ENCODE measurements around the gene RALGDS. TPM values are rescaled to one million over a fixed set of nuclear protein-coding genes. Genes with fewer than 3 reads are reported as not detected.

RALGDS gene
- total RNA-seq, 1 donor: 13.8 TPM

DNA sequence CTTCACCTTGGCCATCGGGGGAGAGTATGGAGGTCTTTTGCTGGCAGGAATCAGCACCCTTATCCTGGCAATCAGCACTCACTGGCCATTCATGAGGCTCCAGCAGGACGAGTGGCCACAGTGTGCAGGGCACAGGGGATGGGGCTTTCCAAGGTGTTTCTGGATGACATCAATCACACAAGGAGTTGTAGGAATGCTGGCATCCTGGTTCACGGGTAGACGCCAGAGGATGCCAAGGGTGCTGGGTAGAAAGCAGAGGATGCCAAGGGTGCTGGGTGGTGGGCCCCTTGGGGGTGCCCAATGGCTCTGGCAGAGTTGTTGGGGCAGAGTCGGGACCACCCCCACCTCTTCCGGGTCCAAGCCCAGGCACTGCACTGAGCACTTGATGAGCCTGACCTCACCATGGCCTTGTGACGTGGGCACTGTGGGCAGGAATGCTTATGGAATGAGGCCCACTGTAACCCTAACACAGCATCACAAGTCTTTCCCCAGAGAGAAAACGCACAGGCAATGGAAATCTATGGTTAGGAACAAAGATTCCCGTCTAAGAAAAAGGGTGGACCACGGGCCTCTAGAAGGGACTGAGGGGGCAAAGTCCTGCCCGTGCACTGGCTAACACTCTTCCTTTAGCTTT lies 30.2 kb downstream of the RALGDS start:
- TF ChIP-seq, protein P1, sequence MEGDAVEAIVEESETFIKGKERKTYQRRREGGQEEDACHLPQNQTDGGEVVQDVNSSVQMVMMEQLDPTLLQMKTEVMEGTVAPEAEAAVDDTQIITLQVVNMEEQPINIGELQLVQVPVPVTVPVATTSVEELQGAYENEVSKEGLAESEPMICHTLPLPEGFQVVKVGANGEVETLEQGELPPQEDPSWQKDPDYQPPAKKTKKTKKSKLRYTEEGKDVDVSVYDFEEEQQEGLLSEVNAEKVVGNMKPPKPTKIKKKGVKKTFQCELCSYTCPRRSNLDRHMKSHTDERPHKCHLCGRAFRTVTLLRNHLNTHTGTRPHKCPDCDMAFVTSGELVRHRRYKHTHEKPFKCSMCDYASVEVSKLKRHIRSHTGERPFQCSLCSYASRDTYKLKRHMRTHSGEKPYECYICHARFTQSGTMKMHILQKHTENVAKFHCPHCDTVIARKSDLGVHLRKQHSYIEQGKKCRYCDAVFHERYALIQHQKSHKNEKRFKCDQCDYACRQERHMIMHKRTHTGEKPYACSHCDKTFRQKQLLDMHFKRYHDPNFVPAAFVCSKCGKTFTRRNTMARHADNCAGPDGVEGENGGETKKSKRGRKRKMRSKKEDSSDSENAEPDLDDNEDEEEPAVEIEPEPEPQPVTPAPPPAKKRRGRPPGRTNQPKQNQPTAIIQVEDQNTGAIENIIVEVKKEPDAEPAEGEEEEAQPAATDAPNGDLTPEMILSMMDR (IDR thresholded peaks at IDR 0.05; ENCODE audit: insufficient read depth, low read depth, low read length): no peak
- DNase-seq (ENCODE audit: low read depth): peak; percentile 9
- no peak overlapping the region for H3K4me3 ChIP-seq (ENCODE audit: low read depth, low read length)

GRCh38 chr9:133090187-133090586 lies 30.9 kb downstream of the RALGDS start:
- DNase-seq (ENCODE audit: low read depth): no peak
- TF ChIP-seq, protein P1 (IDR thresholded peaks at IDR 0.05; ENCODE audit: insufficient read depth, low read depth, low read length): no peak
- no peak overlapping the region for H3K4me3 ChIP-seq (ENCODE audit: low read depth, low read length)

- TF ChIP-seq, protein P1 (IDR thresholded peaks at IDR 0.05; ENCODE audit: insufficient read depth, low read depth, low read length): no peak
- no peak for DNase-seq (ENCODE audit: low read depth)
- no peak overlapping the region for H3K4me3 ChIP-seq (ENCODE audit: low read depth, low read length)
Measured at GRCh38 chr9:133089271-133089671, 31.8 kb downstream of the RALGDS start.

- TF ChIP-seq, protein P1 (IDR thresholded peaks at IDR 0.05; ENCODE audit: insufficient read depth, low read depth, low read length): no peak
- DNase-seq (ENCODE audit: low read depth): no peak
Measured at GRCh38 chr9:133088756-133089155, 32.3 kb downstream of the RALGDS start.

DNA sequence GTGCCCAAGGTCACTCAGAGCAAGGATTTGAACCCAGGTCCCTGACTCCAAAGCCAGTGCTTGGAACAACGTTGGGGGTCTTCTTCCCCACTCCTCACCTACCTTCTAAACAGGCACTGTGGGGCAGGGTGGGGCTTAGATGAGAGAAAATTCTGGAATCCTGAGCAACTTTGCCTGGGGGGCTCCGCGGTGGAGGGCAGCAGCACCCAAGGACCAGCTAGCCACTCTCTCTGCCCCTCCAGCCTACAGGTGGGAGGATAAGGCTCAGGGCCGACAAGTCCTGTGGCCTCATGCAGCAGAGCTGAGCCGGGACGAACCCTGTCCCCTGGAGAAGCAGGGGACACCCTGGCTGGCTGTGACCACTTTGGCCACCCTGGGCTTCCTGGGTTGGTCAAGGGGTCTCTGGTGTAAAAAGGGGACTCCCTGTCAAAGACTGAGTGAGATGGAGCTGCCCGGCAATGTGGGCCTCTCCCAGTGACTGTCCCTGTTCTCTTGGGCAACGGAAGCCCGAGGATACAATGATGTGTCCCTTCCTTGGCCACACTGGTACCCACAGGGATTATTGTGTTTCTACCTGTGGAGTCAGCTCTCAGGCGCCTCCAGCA lies 32.8 kb downstream of the RALGDS start:
- TF ChIP-seq, protein P1 (IDR thresholded peaks at IDR 0.05; ENCODE audit: insufficient read depth, low read depth, low read length): no peak
- DNase-seq (ENCODE audit: low read depth): no peak
- no peak overlapping the region for H3K4me3 ChIP-seq (ENCODE audit: low read depth, low read length)

More at GRCh38 chr9:133088756-133089155, 32.3 kb downstream of the RALGDS start:
- H3K4me3 ChIP-seq (ENCODE audit: low read depth, low read length): no peak overlapping the region

- no peak for DNase-seq (ENCODE audit: low read depth)
- no peak overlapping the region for H3K4me3 ChIP-seq (ENCODE audit: low read depth, low read length)
- TF ChIP-seq, protein P1 (IDR thresholded peaks at IDR 0.05; ENCODE audit: insufficient read depth, low read depth, low read length): no peak
Measured at GRCh38 chr9:133087429-133088145, 33.5 kb downstream of the RALGDS start.
